Measurements from ENCODE around the gene CLDN10.
"Not testable (repeated sequence)": the region's sequence is repeated elsewhere in the genome, so short reads cannot be mapped to it uniquely, and the experiment has no call there.

The CLDN10 gene

DNA sequence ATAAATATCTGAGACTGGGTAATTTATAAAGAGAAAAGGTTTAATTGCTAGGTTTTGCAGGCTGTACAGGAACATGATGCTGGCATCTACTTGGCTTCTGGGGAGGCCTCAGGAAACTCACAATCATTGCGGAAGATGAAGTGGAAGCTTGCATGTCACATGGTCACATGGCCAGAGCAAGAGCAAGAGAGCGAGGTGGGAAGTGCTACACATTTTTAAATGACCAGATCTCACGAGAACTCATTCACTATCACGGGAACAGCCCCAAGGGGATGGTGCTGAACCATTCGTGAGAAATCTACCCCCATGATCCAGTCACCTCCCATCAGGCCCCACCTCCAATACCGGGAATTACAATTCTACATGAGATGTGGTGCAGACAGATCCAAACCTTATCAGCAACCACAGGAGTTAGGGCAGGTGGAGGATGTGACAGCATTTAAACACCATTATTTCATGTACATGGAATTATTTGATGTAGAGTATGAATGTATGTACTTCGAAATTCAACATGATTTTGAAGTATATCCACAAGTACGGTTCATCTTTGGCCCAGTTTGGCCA is 10.5 kb upstream of the CLDN10 start:
- DNase-seq: no peak

DNA sequence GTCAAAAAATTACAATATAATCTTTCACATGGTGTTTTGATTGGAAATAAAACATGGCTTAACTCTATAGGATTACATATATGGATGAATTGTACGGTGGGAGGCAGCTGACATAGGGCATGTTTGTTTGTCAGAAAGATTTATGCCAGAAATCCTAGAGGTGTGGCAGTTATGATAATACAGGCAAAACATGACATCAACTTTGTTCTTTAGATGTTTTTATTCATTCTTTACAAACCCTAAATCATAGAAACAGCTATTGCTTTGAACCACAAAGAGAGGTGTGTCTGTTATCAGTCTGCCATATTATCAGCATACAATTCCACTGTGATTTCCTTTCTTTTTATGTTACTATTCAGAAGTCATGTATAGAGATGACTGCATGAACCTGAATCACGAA is 8.2 kb upstream of the CLDN10 start:
- DNase-seq: no peak

DNA sequence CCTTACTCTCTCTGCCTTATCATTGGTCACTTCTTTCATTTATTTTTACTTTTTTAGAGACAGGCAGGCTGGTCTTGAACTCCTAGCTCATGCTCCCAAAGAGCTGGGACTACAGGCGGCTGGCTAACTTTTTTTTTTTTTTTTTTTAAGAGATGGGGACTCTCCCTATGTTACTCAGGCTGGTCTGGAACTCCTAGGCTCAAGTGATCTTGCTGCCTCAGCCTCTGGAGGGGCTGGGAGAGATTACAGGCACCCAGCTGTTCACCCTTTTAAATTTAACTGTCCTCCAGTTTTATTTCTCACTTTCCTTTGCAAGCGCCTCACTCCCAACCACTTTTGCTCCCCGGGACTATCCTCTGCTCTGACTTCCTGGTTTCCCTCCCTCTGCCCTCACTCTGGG is 5.6 kb upstream of the CLDN10 start:
- no peak for DNase-seq

DNA sequence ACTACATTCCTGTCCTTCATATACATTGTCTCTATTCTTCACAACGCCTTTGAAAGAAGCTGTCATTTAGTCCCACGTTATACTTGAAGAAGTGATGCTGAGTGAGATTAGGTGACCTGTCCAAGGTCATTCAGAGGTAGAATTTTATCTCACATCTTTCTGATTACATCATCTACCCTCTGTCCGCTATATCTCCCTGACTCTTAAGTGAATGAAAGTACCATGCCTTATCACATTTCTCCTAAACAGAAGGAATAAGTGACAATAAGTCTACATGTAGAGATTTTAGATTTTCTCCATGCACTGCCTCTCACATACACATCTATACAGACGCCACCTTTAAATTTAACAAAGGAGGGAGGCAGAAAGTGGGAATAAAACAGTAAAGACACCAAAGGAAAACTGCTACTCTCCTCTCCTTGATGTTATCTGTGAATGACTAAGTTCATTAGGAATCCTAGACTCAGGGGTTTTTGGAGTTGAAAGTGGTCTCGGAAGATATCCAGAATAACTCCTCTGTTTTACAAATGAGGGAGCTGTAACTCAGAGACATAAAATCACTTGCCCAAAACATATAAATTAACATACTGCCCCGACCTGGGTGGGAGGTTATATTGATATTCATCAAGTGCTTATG is 4.9 kb upstream of the CLDN10 start:
- no peak for DNase-seq

DNA sequence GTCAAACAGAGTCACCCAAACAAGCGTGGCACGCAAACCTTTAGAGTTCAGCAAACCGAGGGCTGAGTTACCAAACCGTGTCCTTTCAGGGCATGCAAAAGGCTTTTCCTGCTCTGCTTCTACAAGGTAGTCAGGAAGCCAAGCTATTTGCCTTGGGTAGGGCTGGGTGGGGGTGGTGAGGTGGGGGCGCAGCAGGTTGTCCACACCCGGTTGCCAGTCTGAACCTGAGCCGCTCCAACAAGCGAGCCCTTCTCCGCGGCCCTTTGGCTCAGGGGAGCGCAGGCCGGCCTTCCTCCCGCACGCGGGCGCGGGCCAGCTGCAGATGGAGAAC is 347 bp upstream of the CLDN10 start:
- no peak for DNase-seq

DNA sequence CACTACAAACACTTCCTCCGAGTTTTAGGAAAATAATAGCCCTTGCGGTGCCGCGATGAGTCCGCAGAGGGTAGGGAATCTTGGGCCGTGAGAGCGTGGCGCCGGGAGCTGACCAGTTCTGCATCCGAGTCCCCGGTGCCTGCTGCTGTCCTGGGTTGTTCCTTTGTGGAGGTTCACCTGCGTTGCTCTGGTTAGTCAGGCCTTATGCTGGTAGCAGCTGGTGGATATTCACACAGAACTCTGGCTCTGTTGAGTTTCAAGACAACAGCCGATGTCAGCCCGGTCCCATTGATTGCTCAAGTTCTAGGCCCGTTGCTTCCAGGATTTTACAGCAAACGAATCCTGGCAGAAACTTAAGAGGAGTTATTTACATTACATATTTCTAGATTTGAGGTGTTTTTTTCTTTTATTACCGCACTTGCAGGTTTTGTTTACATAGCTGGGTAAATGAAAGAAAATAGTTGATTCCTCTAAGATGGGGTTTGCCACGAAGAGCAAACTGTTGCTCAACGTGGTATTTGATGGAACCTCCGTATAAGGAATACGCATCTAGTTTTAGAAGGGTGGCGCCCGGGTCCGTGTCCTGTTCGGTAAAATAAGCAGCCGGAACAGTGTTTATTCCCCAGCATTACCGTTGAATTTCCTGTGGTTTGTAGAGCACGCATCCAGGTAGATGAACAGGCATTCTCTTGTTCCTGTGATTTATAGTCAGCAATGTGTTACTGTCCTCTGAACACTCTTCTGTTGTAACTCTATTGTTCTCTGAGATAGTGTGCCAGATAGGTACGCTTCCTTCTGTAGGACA is 1.3 kb downstream of the CLDN10 start:
- DNase-seq: no peak

DNA sequence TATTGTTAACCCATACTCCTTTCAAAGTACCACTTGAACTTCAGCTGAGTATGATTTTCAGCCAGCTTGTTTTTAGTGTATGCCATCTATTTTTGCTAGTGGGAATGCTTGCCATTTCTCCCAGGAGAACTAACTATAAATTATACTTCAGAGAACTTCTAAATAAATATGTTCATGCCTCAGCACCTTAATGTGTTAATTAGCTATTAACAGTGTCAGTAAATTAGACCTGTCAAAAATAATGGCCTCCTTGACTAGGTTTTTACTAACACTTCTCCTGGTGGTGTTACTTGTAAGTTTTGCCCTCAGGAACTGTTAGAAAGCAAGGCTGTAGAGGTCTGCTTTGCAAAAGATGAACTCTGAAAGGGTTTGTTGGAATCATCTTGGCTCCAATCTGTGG is 4.5 kb downstream of the CLDN10 start:
- no peak for DNase-seq

DNA sequence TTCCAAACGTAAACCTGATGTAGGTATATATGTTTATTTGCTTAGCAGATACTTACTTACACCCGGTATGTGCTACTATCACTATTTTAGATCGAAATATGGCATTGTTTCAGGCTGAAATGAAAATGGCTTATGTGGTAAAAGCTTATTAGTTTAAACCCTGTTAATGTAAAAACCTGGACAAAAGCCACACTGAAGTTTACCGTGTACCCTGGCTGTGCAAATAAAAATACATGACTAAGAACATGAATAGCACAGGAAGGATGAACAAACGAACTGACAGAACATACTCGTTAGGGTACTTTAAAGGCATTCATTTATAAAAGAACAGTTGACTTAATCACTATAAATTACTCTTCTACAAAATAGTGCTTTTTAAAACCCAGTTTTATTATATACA is 6.6 kb downstream of the CLDN10 start:
- DNase-seq: no peak

DNA sequence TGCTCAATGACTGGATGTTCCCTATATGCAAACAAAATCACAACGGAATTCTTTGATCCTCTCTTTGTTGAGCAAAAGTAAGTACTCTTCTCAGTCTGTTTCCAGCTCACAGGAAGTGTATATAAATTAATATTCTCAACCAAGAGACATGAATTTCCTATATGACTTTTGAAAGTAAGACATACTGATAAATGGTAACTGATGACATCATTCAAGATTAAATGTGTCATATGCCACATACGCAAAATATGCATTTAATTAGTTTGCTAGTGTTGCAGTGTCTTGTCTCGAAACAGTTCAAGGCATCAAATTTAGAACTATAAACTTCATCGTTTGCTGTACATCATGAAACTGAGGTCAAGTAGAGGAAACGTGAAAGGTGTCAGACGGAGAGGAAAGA is 7.9 kb downstream of the CLDN10 start:
- no peak for DNase-seq

DNA sequence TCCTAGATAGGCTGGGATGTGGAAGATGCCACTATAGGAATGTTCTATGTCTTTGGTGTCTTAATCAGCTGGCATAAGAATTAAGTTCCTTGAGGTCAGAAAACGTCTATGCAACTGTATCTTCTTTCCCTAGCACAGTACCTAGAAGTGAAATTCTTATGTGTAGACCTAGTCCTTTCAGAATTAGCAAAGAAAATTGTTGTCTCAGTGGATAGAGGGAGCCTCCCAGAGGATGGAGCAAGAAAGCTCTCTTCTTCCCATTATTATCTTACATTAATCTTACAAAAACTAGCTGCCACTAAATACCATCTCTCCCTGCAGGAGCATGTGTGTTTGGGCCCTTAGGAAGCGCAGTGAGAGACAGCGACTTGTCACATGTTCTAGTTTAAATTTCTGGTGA is 11.6 kb downstream of the CLDN10 start:
- no peak for DNase-seq

DNA sequence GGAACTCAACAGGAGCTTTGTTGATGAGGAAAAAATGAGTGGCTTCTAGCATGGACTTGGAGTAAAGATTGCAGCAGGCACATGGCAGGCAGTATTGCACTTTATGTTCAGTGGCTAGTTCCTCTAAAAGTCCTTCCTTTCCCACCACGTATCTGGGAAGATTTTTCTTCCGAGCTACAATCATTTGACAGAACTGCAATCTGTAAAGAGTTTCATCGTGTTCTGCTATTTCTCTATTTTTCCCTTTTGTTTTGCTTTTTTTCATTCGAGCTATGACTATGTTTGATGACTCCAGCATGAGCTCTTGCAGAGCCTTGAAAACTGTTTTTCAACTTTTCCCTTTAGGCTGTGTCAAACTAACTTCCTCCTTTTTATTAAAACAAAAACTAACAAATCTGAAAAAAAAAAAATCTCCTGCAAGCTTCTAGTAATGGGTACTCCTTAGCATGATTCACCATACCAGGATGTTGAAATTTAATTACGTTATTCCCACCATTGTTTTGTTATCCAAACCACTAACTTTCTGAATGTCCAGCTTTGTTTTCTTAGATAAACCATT is 12.3 kb downstream of the CLDN10 start:
- no peak for DNase-seq

DNA sequence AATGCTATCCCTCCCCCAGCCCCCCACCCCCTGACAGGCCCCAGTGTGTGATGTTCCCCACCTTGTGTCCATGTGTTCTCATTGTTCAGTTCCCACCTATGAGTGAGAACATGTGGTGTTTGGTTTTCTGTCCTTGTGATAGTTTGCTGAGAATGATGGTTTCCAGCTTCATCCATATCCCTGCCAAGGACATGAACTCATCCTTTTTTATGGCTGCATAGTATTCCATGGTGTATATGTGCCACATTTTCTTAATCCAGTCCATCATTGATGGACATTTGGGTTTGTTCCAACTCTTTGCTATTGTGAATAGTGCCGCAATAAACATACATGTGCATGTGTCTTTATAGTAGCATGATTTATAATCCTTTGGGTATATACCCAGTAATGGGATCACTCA is 13.2 kb downstream of the CLDN10 start:
- not testable (repeated sequence) for DNase-seq

DNA sequence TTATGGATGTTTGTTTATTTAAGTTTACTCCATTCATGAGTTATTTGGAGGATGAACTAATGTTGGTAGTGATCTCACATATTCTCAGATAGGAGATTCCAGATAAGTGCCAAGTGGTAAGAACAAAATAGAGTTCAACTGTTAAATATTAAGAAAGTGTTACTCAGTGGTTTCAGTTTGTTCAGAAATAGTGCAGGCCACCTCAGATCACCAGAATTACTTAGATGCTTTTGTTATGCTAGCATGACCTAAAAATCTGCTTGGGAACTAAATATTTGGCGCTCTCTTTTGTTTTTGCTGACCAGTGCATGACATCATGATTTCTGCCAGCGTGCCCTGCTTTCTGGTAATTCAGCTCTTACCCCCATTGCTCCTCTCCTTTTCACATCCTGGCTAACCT is 15.6 kb downstream of the CLDN10 start:
- no peak for DNase-seq

DNA sequence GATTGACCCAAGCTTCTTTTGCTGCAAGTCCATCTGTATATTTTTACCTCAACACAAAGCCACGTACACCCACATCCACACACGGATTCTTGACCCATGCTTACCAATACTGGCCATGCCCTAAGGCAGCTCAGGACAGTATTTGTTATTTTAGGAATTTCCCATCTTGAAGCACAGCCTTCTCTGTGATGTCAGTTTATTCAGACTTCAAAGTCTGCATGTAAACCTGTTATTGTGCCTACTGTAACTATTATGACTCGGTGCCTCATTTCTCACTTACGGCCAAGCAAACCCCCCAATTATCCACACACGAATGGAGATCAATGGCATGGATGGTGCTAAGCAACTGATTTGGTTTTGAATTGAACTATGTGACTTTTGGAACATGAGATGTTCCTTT is 17.5 kb downstream of the CLDN10 start:
- no peak for DNase-seq

DNA sequence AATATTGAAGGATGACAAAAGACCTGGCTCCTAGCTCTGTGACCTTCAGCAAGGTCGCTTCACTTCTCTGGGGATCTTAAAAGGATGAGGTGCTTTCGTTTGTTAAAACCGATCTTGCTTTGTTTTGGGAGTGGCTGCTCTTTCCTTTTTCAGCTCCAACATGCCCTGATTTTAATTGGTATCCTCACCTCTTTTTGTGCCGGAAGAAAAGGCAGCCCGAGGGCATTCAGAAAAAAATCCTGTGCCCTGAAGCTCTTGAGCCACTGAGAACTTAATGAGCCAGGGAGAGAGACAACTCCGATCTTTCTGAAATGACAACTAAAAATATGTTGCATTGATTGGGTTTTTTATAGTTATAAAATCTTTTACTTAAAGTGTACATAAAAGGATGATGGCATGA is 19.4 kb downstream of the CLDN10 start:
- DNase-seq: peak; percentile 65

DNA sequence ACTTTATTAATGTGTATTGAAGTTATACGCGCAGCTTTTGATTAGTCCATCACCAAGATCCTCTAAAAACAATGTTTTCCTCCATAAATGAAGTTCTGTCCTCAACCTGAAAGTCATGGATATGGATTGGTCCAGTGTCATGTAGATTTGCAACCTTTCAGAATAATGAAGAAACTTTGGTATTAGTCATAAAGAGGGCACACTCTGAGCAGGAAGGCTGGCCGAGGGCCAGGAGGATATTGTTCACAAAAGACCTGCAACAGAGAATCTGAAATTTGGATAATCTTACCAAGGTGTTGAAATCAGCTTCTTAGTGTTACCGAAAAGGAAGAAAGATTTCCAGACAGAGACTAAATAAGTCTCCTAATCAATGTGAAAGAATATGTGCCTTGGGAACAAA is 20.7 kb downstream of the CLDN10 start:
- DNase-seq: no peak

DNA sequence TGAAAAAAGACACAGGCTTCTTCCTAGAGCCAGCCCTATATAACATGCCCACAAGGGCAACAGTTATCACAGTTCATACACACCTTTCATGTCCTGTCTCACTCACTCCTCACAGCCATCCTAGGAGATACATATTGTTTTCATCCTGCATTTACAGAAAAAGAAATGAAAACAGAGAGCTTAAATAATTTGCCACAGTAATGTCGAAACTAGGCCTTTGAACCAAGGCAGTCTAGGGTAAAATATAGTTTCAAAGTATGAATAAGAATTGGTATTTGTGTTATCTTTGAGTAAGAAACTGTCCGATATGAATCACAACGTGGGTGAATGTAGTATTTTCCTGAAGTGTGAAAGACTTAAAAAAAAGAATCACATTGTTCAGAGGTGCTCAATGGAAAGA is 26.8 kb downstream of the CLDN10 start:
- no peak for DNase-seq

DNA sequence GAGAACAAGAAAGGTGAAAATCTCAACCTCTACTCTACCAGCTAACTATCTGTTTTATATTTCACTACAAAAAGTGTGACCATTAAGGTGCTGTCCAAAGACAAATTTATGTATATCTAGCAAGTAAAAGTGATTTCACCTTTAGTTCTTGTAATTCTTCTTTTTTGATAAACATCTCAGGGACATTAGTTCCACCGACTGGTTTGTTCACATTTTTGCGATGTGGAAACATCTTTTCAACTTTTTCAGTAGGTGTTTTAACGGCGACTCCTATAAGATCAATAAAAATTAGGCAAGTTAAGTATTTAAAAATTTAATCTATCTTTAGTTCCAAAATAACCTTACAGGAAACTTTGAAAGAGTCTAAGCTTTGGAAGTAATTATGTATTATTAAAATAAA is 33.3 kb downstream of the CLDN10 start:
- DNase-seq: no peak

DNA sequence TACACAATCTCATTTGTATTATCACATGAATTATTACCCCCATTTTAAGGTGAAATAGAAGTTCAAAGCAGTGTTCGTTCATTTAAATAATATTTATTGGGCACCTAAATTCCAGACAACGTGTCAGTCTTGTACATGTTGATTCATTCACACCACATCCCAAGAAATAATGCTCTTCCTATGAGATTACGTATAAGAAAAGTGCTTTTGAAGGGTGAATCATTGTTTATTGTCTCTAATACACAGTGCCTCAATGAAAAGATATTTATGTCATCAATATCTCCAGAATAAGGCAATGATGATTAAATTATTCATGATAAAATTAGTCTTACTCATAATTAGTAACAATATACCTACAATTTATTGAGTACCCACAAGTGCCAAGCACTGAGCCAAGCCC is 35.6 kb downstream of the CLDN10 start:
- no peak for DNase-seq

DNA sequence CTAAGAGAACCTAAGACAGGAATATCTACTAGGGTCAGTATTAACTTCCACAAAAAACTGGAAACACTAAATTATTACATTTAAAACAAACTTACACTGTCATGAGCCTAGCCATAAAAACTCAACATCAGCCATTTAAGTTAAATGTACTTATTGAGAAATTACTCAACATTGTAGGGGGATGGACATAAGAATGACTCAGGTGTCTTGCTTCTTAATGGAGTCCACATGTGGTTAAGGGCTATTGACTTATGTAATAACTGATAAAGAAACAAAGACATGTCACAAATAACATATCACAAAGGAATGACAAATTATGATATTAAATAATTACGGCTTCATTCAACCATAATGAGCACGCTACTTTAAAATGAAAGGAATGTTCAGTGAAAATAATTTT is 36.2 kb downstream of the CLDN10 start:
- DNase-seq: no peak

DNA sequence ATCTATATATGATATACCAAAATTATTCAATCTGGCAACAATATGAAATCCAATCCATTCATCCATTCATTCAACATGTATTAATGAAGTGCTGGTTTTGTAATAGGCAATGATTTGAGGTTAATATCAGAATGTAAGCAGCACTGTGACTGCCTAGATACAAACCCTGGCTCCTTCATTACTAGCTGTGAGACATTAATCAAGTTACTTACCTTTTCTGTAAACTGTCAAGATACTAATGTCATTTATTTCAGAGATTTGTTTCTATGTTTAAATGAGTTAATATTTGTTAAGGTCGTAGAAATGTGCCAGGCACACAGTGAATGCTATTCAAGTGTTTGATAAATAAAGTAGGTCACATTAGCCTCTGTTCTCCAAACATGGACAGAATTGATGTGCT is 40.9 kb downstream of the CLDN10 start:
- DNase-seq: no peak

DNA sequence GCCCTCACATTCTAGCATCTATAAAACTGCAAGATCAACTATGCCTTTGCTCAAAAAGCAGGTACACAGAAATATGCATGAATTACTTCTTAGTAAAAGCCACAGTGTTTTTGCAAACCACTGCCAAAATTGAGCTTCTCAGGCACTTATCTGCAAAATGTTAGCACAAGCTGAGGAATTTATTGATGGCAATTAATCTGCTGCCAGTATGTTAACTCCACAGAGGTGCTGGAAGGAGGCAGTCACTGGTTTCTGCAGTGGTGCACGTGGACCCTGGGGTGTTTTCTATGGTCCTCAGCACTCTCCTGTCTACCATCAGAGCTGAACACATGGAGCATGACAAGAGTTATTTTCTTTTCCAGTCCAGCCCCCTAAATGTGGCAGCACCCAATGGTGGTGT is 44.2 kb downstream of the CLDN10 start:
- DNase-seq: no peak

DNA sequence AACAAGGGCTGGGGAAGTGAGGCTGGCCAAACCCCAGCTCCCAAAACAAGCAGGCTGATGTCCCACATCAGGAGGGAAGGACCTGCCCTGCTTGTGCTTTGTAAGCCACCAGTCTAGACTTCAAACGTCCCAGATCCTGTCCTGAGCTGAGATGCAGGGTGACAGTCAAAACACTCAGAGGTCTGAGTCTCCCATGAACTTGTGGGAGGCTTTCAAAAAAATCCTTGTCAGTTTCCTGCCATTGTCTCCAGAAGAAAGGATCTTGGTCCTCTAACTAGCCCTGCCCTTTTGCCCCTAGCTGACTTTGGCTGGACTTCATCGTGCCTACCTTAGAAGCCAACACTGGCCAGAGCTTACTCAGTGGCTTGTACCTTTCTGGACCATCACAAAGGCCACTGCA is 48.7 kb downstream of the CLDN10 start:
- DNase-seq: no peak

DNA sequence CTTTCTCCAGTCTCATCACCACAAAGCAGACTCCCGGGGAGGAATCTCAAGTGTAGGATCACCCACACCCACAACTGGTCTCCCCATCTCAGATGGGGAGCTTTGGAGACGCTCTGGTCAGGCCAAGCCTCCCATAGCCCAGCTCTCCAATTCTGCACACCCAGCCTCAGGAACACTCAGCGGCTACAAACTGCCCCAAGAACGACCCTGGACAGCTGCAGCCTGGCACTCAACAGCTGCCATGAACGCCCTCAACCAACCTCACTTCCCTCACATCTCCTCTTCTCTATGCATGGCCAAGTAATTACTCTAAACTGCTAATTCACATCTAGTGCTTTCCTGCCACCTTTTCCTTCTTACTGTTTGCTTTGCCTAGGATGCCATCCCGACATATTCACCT is 49.4 kb downstream of the CLDN10 start:
- no peak for DNase-seq
